Lower leg skin (tissue), 3 donors: Measurements from ENCODE around the gene EML1.

Source experiments
- POLR2A ChIP-seq, 2 donors: fragments of 450-650 bp; IDR thresholded peaks; one replicate each; pipeline ENCODE4 v1.6.1; 2016 to 2017; ENCODE audit warnings: antibody characterized with exemption in 2 of 2, mild to moderate bottlenecking in 1 of 2, moderate library complexity in 1 of 2
- TF ChIP-seq, protein P1 (sequence below), 3 donors: fragments of 450-650 bp; IDR thresholded peaks; one replicate each; pipeline ENCODE4 v1.5.1; 2016; ENCODE audit warnings: antibody characterized with exemption in 3 of 3, mild to moderate bottlenecking in 3 of 3, moderate library complexity in 2 of 3

DNA sequence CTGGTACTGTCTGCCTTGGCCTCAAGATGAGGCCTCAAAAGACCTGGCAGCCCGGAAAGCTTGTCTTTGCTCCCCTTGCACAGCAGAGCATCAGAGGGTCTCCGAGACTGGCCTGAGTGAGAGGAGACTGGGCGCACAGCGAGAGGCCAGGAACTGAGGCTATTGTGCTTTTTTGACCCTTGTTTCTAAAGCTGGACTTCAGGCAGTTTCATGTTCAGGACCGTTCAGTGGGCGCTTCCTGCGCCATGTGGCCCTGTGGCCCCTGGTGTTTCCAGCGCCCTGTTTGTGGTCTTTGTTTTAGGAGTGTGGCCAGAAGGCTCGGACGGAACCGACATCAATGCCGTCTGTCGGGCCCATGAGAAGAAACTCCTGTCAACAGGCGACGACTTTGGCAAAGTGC, 145.7 kb downstream of the EML1 start:
- TF ChIP-seq, protein P1, sequence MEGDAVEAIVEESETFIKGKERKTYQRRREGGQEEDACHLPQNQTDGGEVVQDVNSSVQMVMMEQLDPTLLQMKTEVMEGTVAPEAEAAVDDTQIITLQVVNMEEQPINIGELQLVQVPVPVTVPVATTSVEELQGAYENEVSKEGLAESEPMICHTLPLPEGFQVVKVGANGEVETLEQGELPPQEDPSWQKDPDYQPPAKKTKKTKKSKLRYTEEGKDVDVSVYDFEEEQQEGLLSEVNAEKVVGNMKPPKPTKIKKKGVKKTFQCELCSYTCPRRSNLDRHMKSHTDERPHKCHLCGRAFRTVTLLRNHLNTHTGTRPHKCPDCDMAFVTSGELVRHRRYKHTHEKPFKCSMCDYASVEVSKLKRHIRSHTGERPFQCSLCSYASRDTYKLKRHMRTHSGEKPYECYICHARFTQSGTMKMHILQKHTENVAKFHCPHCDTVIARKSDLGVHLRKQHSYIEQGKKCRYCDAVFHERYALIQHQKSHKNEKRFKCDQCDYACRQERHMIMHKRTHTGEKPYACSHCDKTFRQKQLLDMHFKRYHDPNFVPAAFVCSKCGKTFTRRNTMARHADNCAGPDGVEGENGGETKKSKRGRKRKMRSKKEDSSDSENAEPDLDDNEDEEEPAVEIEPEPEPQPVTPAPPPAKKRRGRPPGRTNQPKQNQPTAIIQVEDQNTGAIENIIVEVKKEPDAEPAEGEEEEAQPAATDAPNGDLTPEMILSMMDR (IDR thresholded peaks at IDR 0.05), result no peak
- no peak for TF ChIP-seq POLR2A (IDR thresholded peaks at IDR 0.05)
